HTERT RPE-1 (cell line): ENCODE results near the gene KRTAP10-8.
"Not testable (repeated sequence)": the region's sequence is repeated elsewhere in the genome, so short reads cannot be mapped to it uniquely, and the experiment has no call there.

Experiments
- in situ Hi-C: fragments of 300-500 bp; cut with MboI; formaldehyde crosslinking; loops from 4 replicates; pipeline ENCODE4 v1.14.3; 2020; ENCODE audit warnings: low sequenced_read_pairs

The KRTAP10-8 gene

DNA sequence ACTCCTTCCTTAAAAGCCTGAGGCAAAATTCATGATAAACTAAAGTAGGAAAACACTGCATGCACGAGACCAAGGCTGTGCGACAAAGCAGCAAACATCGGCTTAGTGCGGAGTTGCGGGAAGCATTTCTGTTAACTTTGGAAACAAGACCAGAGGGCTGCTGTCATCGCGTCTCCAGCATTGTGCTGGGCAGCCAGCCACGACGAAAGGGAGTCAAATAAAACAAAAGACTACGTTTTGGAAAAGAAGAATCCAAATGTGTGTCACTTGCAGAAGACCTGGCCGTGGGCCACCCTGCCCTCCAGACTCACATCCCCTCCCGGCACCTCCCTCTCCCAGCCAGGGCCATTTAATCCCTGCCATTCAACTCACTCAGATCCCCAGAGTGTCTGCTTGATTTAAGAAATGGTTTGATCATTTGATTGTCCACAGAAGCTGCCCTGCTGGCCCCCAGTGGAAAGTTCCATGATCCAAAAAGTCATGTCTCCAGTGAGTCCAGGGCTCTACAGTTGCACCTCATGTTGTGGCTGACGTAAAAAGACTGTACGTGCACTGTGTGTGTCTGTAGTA is 31.9 kb downstream of the KRTAP10-8 start:
- in situ Hi-C loops = no loop called here

DNA sequence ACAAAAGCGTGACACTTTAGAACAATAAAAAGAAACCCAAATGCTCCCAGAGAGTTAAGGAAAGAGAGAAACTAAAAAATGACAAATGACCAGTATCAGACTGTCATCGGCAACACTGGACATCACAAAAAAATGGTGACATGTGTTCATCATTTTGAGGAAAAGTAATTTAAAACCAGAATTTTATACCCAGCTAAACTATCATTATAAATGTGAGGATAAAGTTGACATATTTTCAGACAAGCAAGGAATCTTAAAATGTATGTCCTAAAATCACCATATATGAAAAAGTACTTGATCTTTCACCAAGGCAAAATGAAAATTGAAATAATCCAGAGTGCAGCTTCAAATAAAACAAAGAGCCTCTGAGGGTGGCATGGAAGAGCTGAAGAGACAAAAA is 33.0 kb downstream of the KRTAP10-8 start:
- in situ Hi-C loops = no loop called here

DNA sequence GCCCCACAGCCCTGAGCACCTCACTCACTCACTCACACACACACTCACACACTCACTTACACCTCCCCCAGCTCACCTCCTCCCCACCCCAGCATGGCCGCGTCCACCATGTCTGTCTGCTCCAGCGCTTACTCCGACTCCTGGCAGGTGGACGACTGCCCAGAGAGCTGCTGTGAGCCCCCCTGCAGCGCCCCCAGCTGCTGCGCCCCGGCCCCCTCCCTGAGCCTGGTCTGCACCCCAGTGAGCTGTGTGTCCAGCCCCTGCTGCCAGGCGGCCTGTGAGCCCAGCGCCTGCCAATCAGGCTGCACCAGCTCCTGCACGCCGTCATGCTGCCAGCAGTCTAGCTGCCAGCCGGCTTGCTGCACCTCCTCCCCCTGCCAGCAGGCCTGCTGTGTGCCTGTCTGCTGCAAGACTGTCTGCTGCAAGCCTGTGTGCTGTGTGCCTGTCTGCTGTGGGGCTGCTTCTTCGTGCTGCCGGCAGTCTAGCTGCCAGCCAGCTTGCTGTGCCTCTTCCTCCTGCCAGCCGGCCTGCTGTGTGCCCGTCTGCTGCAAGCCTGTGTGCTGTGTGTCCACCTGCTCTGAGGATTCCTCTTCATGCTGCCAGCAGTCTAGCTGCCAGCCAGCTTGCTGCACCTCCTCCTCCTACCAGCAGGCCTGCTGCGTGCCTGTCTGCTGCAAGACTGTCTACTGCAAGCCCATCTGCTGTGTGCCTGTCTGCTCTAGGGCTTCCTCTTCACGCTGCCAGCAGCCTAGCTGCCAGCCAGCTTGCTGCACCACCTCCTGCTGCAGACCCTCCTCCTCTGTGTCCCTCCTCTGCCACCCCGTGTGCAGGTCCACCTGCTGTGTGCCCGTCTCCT is 34.7 kb downstream of the KRTAP10-8 start, which contains the start of gene KRTAP10-11:
Gene KRTAP10-11 (plus strand): TSS at position 49 of the 856 bp plus-strand sequence. CDS start 45 bp downstream, at position 94.
- in situ Hi-C loops = not testable (repeated sequence)

DNA sequence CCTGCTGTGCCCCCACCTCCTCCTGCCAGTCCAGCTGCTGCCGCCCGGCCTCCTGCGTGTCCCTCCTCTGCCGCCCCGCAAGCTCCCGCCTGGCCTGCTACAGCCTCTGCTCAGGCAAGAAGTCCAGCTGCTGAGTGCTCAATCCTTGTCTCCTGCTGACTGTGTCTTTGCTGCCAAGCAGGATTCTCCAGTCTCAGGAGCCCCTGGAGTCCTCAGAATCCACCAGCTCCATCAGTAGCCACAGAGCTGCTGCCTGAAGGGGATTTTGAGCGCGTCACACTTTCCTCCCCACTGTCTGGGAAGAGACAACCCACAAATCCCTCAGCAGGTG is 35.3 kb downstream of the KRTAP10-8 start:
- in situ Hi-C loops = no loop called here

DNA sequence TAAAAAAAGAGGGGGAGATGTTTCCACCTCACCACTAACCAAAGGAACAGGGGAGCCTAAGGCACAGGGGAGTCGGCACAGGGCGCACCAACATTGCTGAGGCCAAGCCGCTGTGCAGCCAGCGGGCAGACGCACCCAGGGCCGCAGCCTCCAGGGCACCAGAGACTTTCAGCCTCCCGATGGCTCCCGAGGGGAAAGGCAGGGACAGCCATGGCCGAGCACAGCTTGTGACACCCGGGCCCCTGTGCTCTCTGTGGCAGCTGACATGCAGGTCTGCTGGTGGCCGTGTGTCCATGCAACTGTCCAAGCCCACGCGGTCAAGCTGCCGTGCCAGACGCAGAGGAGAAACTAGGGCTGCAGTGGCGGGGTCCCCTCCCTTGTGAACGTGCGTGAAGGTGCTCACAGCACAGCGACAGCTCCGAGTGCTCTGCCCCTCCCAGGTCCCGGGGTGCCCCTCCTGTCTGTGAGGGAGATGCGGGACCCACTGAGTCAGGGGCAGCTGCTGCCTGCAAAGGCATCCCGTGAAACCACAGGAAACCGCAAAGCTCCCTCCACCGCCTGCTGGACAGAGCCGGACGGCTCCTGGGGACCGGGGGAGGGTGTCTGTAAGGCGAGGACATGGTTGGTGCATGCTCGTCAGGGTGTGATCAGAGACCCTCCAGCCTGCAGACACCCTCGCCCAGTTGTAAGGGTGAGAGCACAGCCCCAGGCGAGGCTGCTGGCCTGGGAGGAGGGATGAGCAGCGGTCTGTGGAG is 36.9 kb downstream of the KRTAP10-8 start:
- in situ Hi-C loops = no loop called here

DNA sequence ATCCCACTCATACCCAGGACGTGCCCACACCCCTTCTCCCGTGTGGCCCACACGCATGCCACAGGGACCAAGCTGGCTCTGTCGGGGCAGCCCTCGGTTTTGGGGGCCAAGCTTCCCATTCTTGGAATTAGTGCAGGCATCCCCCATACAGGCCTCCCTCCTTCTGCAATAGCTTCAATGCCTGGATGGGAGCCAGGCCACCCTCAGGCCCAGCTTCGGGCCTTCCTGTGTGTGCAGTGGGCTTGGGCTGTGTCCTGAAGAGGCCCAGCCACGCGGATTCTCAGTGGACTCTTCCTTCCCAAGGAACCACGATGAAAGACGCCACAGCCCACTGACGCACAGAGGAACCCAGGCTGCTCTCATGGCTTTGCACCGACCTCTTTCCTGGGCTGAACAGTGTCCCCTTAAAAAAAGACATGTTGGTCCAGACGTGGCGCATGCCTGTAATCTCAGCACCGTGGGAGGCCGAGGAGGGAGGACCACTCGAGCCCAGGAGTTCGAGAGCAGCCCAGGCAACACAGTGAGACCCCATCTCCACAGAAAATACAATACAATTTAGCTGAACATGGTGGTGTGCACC is 37.7 kb downstream of the KRTAP10-8 start:
- in situ Hi-C loops = no loop called here

DNA sequence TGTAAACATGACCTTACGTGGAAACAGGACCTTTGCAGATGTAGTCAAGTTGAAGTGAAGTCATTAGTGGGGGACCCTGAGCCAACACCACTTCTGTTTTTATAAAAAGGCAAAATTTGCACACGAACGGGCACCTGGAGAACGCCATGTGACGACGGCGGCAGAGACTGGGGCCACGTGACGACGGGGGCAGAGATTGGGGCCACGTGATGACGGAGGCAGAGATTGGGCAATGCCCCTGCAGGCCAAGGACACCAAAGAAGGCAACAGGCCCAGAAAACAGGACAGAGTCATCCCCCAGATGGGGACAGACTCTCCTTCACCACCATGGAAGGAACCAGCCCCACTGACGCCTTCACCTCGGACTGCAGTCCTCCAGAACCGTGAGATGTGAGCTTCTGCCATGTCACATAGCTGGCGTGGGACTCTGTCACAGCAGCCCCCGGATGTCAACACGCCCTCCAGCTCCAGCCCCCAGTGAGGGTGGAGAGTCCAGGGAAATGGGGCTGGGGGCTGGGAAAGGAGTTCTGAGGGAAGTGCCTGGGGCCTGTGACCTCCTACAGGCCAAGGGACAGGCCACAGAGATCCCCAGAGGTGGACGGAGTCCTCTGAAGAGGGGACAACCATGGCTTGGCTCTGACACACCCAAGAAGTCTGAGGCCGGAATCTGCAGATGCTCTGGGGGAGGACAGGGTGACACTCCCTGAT is 38.5 kb downstream of the KRTAP10-8 start:
- in situ Hi-C loops = no loop called here

DNA sequence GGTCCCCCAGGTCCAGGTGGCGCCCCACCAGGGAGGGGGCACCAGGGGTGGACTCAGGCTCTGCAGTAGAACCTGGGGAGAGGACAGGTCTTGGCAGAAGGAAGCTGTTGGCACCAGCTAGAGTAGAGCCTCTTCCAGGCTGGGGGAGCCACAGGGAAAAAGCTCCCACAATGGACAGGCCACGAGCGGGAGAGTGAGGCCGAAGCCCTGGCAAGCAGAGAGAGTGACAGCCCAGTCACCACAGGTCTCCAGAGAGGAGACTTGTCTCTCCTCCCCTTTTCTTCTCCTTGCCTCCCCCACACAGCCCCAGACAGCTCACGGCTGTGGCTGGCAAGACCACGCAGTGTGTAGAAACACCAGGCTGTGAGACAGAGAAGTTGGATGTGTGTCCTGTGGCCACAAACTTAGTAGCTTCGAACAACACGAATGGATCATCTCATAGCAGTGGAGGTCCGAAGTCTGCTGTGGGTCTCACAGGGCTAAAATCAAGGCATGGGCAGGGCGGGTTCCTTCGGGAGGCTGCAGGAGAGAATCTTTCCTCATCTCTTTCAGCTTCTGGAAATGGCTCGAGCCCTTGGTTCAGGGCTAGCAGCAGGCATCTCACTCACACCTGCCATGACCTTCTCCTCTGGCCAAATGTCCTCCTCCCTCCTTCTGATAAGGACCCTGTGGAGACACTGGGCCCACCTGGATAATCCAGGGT is 39.2 kb downstream of the KRTAP10-8 start:
- in situ Hi-C loops = no loop called here

DNA sequence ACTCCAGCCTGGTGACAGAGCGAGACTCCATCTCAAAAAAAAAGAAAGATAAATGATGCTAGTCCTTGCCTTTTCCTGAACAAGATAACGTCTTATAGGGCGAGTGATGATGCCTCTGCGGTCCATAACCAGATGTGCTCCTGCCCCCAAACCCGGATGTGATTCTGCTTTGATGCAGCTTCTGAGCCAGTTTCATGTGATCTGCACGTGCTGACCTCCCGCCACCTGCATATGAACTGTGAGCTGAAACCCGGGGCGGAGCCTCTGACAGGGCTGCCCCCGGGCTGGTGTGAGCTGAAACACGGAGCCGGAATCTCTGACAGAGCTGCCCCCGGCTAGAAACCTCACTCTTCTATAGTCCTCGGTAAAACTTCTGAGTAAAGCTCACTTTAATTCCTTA is 41.2 kb downstream of the KRTAP10-8 start:
- in situ Hi-C loops = no loop called here

DNA sequence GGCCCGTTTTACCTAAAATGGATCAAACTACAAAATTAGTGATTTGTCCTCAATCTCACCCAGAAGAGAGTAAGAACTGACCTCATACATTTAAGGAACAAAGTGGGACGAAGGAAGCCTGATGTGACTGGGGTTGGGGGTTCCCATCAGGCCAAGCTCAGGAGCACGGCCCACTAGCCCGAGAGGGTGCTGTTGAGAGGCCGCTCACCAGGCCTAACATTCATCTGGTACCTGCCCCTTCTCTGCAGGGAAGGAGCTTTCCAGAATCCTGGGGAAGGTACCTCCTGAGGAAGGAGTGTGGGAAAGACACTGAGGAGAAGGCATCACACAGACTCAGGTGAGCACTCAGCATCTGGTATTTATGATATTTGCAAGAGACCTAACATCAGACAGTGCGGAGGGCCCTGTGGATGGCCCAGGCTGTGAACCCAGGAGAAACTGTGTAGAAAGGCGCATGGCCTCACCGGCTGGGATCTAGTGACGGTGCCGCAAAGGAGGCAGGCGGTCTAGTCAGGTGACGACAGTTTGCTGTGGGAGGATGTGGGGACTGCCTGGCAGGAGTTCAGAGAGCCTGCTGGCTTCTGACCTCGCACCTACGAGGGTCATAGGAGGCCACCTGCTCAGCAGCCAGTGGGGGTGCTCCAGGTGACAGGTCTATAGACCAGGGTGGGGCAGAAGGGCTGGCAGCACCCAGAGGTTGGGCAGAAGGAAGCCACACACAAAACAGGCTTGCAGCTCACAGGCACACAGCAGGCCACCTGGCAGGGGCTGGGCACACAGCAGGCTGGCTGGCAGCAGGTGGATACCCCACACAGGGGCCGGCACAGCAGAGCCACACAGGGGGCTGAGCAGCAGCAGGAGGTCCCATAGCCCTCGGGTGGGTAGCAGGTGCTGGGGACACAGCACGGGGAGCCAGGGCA is 42.0 kb downstream of the KRTAP10-8 start:
- in situ Hi-C loops = no loop called here

DNA sequence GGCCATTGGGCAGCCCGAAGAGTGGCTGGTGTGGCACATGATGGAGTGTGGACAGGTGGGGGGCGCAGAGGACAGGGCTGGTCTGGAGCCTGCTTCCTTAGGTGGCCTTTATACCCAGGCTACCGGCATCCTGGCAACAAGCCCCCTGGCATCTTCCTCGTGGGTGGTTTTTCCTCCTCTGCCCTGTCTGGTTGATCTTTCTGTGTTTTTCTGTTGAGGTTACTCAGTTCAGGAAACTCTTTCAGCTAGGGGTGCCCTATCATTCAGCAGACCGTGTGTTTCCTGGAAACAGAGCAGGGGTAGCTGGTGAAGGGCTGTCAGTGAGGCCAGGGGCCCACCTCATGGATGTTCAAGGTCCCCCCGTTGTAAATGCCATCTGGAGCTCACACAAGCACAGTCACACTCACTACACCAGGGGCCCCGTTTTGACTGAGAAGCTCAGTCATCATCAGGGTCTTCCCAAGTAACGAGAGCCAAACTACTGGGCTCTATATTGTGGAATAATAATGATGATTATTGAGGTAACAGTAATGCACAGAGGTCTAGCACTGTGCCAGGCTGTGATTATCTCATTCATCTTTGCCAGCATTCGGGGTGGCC is 42.8 kb downstream of the KRTAP10-8 start, which contains the start of gene KRTAP12-4:
Gene KRTAP12-4 (minus strand): TSS at position 84 of the 600 bp plus-strand sequence. CDS start 45 bp downstream, at position 39.
- in situ Hi-C loops = no loop called here

DNA sequence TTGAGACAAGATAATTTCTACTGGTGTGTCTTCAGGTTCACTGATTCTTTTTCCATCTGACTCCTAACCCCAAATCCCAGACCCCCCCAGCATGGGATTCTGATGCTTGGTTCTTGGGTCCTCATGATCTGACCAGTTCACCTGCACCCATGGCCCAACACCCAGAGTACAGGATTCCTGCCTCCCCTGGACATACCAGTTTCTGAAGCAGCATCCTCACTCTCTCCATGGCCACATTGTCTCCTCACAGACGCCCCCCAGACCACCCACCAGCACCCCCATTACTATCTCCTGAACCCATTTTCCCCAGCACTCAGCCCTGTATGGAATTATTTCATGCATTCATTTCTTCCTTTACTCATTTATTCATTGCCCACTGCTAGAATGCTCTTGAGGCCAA is 45.0 kb downstream of the KRTAP10-8 start:
- in situ Hi-C loops = no loop called here

DNA sequence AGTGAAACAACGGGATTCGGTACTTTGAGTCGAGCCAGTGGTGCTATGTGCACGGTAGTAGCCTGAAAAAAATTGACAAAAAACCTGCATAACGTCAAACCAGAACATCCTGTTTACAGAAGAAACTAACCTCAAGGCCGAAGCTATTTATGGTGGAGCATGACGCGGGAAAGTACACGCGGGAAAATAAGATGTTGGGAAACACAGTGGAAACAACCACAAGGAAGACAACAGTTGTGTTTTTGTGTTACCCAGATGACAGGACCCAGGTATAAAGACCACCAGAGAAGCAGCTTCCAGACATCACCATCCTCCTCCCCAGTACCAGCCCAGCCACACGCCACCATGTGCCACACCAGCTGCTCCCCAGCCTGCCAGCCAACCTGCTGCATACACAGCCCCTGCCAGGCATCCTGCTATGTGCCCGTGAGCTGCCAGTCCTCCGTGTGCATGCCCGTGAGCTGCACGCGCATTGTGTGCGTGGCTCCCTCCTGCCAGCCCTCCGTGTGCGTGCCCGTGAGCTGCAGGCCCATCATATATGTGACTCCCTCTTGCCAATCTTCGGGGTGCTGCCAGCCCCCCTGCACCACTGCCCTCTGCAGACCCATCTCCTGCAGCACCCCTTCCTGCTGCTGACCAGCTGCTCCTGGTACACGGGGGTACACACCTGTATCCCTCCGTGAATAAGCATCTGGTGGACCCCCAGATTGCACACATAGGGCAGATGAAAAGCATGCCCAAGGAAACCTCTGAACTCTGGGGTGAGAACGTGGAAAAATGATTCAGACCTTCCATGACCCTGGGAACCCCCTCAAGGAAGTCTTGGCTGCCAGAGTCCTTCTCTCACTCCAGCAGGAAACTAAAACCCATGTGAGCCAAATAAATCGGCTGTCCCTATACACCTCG is 46.0 kb downstream of the KRTAP10-8 start, which contains the start of gene KRTAP12-3:
Gene KRTAP12-3 (plus strand): TSS at position 298 of the 906 bp plus-strand sequence. CDS start 48 bp downstream, at position 346.
- in situ Hi-C loops = no loop called here

DNA sequence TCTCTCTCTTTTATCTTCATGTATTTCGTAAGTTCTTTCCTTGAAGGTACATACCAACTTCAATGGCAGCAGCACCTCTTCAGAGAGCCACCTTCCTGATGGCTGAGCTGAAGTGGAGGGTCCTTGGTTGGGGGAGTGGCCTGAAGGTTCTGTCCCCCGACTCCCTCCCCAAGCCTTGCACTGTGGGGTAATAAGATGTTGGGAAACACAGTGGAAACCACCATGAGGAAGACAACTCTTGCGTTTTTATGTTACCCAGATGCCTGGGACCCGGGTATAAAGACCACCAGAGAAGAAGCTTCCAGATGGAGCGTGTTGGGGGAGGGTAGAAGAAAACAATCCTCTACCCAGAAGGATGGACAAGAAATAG is 46.6 kb downstream of the KRTAP10-8 start:
- in situ Hi-C loops = no loop called here

DNA sequence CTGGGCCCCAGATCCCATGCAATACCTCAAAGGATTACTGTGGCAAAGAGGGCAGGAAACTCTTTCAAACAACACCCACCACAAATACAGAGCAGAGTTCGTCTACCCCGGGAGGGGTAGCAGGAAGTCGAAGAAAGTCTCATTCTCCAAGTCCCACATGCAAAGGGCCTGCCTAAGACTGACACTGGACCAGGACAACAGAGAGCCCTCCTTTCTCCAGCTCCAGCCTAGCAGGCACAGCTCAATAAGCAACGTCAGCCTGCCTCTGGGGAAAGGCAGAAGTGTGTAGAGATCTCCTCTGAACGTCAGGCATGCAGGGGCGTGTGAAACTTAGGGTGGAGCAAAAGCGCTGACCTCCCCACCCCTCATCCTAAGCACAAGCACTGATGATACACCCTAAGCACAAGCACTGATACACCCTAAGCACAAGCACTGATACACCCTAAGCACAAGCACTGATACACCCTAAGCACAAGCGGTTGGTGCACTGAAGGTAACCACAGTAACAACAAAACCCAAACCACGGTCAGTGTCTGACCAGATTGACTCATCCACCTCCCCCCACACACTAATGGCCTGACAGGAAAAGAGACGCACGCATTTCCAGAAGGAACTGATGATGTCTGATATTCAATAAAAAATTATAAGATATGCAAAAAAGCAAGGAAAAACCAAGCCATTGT is 47.2 kb downstream of the KRTAP10-8 start:
- in situ Hi-C loops = no loop called here

DNA sequence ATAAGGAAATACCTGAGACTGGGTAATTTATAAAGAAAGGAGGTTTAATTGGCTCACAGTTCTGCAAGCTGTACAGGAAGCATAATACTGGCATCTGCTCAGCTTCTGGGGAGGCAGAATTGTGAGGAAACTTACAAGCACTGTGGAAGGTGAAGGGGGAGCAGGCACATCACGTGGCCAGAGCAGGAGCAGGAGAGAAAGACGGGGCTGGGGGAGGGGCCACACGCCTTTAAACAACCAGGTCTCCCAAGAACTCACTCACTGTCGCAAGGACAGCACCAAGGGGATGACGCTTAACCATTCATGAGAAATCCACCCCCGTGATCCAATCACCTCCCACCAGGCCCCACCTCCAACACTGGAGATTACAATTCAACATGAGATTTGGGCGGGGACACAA is 49.7 kb downstream of the KRTAP10-8 start:
- in situ Hi-C loops = not testable (repeated sequence)
